Suprapubic skin (tissue), 4 donors: ENCODE results near the gene TBC1D9. TPM values are rescaled to one million over a fixed set of nuclear protein-coding genes. Genes with fewer than 3 reads are reported as not detected.

ENCODE experiments used
- DNase-seq, 2 donors: peaks; one replicate each; pipeline ENCODE4 v3.0.0-alpha.2; 2019; ENCODE audit warnings: low spot score in 2 of 2
- H3K27ac ChIP-seq: fragments of 200-600 bp; sonication (generic); one replicate; pipeline ENCODE4 v1.5.1; 2019
- H3K27me3 ChIP-seq: fragments of 200-600 bp; sonication (generic); one replicate; pipeline ENCODE4 v1.5.1; 2019
- H3K36me3 ChIP-seq: fragments of 200-600 bp; sonication (generic); one replicate; pipeline ENCODE4 v1.5.1; 2019
- H3K4me1 ChIP-seq: fragments of 200-600 bp; sonication (generic); one replicate; pipeline ENCODE4 v1.5.1; 2019
- H3K4me3 ChIP-seq: fragments of 200-600 bp; sonication (generic); one replicate; pipeline ENCODE4 v1.5.1; 2019; ENCODE audit warnings: mild to moderate bottlenecking
- H3K9me3 ChIP-seq: fragments of 200-600 bp; sonication (generic); one replicate; pipeline ENCODE4 v1.5.1; 2019
- EP300 ChIP-seq: sonication (generic); formaldehyde crosslinking; IDR thresholded peaks from one replicate; pipeline ENCODE4 v1.6.1; 2017; ENCODE audit warnings: antibody characterized with exemption
- POLR2A ChIP-seq, 2 donors: fragments of 450-650 bp; IDR thresholded peaks; one replicate each; pipeline ENCODE4 v1.6.1; 2017; ENCODE audit warnings: antibody characterized with exemption in 2 of 2, mild to moderate bottlenecking in 2 of 2, moderate library complexity in 2 of 2
- POLR2AphosphoS5 ChIP-seq, 3 donors: sonication (generic); formaldehyde crosslinking; IDR thresholded peaks; one replicate each; pipeline ENCODE4 v1.6.1; 2017; ENCODE audit warnings: antibody characterized with exemption in 3 of 3
- WGBS: methylation state at CpG from one replicate; pipeline ENCODE4 v1.1.5; 2018; 5-methylcytosine and 5-hydroxymethylcytosine counted together
- total RNA-seq, 4 donors: library from RNA; depleted of rRNA; stranded (reverse); fragments of >200 nt; gene quantifications; one replicate each; pipeline ENCODE4 v1.1.0, GENCODE V29; 2016
- TF ChIP-seq, protein P1 (sequence below), 2 donors: fragments of 200-600 bp in 1 of 2; fragments of 450-650 bp in 1 of 2; sonication (generic) in 1 of 2; IDR thresholded peaks; one replicate each; pipeline ENCODE4 v1.5.1; 2016 to 2019; ENCODE audit warnings: antibody characterized with exemption in 2 of 2, mild to moderate bottlenecking in 1 of 2, moderate library complexity in 1 of 2

TBC1D9 gene
- total RNA-seq, 4 donors from 2014 or later = 5.7 to 9.8 (median 8.9) TPM

GRCh38 chr4:140720387-140721304 lies 35.5 kb downstream of the TBC1D9 start:
- Histone ChIP-seq H3K27ac (peak overlapping the region; percentile 51), H3K4me1 (peaks cover 33% of the 10 kb centered on the region), H3K36me3 (no peaks in the 10 kb centered on the region), H3K27me3 (no peaks in the 10 kb centered on the region), H3K9me3 (no peaks in the 10 kb centered on the region), H3K4me3 (peak overlapping the region; percentile 22)
- TF ChIP-seq EP300 (no peak), POLR2AphosphoS5 (IDR thresholded peaks at IDR 0.05) (no peak), POLR2A (IDR thresholded peaks at IDR 0.05) (no peak)
- TF ChIP-seq, protein P1, sequence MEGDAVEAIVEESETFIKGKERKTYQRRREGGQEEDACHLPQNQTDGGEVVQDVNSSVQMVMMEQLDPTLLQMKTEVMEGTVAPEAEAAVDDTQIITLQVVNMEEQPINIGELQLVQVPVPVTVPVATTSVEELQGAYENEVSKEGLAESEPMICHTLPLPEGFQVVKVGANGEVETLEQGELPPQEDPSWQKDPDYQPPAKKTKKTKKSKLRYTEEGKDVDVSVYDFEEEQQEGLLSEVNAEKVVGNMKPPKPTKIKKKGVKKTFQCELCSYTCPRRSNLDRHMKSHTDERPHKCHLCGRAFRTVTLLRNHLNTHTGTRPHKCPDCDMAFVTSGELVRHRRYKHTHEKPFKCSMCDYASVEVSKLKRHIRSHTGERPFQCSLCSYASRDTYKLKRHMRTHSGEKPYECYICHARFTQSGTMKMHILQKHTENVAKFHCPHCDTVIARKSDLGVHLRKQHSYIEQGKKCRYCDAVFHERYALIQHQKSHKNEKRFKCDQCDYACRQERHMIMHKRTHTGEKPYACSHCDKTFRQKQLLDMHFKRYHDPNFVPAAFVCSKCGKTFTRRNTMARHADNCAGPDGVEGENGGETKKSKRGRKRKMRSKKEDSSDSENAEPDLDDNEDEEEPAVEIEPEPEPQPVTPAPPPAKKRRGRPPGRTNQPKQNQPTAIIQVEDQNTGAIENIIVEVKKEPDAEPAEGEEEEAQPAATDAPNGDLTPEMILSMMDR (IDR thresholded peaks at IDR 0.05) = no peak
- no peak for DNase-seq
- 43% methylated on average over 9 of the region's 9 CpGs for WGBS

DNA sequence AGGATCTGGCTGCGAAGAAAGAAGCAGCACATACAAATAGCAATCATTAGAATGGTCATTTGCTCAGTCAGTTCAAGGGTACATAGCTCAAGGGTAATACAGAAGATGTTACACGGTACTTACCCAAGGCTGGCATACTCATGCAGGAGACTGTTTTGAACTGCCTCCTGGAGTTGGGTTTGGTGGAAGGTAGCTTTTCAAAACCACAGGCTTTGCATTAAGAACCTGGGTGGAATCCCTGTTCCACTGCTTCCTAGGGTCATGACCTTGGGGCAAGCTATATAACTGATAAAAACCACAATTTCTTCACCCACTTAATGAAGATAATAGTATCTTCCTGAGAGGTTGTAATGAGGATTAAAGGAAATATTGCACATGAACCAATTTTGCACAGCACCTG lies 36.5 kb downstream of the TBC1D9 start:
- DNase-seq = no peak
- Histone ChIP-seq H3K4me1 (peaks cover 33% of the 10 kb centered on the region), H3K27ac (no peak overlapping the region), H3K4me3 (no peak overlapping the region), H3K36me3 (no peaks in the 10 kb centered on the region), H3K27me3 (no peaks in the 10 kb centered on the region), H3K9me3 (no peaks in the 10 kb centered on the region)
- 93% methylated on average over 2 of the region's 2 CpGs for WGBS
- TF ChIP-seq EP300 (no peak), POLR2AphosphoS5 (IDR thresholded peaks at IDR 0.05) (no peak), POLR2A (IDR thresholded peaks at IDR 0.05) (no peak)
- TF ChIP-seq, protein P1 (IDR thresholded peaks at IDR 0.05) = no peak

GRCh38 chr4:140719022-140719421 lies 37.2 kb downstream of the TBC1D9 start:
- Histone ChIP-seq H3K27ac (no peak overlapping the region), H3K36me3 (no peaks in the 10 kb centered on the region), H3K4me3 (no peak overlapping the region), H3K4me1 (peaks cover 33% of the 10 kb centered on the region), H3K9me3 (no peaks in the 10 kb centered on the region), H3K27me3 (no peaks in the 10 kb centered on the region)
- DNase-seq = no peak
- 92% methylated on average over 2 of the region's 2 CpGs for WGBS
- no peak for TF ChIP-seq POLR2A (IDR thresholded peaks at IDR 0.05)
- TF ChIP-seq EP300 = no peak
- TF ChIP-seq, protein P1 (IDR thresholded peaks at IDR 0.05) = no peak
- TF ChIP-seq POLR2AphosphoS5 (IDR thresholded peaks at IDR 0.05) = no peak

- Histone ChIP-seq H3K36me3 (no peaks in the 10 kb centered on the region), H3K4me1 (peaks cover 33% of the 10 kb centered on the region), H3K9me3 (no peaks in the 10 kb centered on the region), H3K27me3 (no peaks in the 10 kb centered on the region), H3K4me3 (no peak overlapping the region), H3K27ac (no peak overlapping the region)
- DNase-seq = no peak
- TF ChIP-seq, protein P1 (IDR thresholded peaks at IDR 0.05) = no peak
- TF ChIP-seq EP300 = no peak
- no peak for TF ChIP-seq POLR2AphosphoS5 (IDR thresholded peaks at IDR 0.05)
- TF ChIP-seq POLR2A (IDR thresholded peaks at IDR 0.05) = no peak
- 61% methylated on average over 3 of the region's 3 CpGs for WGBS
Measured at GRCh38 chr4:140718241-140718952, 37.8 kb downstream of the TBC1D9 start.

DNA sequence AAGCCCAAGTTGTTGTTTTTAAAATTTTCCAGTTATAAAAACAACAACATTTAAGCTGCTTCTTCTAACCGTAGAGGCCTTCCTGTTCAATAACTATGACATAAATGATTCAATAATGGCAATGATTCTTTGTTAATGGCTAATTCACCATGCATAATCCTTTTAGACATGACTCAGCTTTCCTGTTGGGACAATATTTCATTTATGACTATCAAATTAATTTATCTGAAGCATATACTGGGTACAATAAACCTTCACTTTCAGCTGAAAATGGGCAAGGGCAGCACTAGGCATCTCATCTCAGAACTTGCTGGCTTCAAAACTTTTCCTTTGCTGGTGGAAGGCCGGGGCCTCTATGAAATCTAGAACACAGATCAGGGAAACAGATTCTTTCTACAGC lies 38.9 kb downstream of the TBC1D9 start:
- Histone ChIP-seq H3K36me3 (no peaks in the 10 kb centered on the region), H3K4me1 (peaks cover 33% of the 10 kb centered on the region), H3K27me3 (no peaks in the 10 kb centered on the region), H3K9me3 (no peaks in the 10 kb centered on the region), H3K27ac (no peak overlapping the region), H3K4me3 (no peak overlapping the region)
- DNase-seq = no peak
- TF ChIP-seq POLR2AphosphoS5 (IDR thresholded peaks at IDR 0.05) = no peak
- 81% methylated on average over 2 of the region's 2 CpGs for WGBS
